ENCODE data around the gene SLC37A1.

Gene SLC37A1

DNA sequence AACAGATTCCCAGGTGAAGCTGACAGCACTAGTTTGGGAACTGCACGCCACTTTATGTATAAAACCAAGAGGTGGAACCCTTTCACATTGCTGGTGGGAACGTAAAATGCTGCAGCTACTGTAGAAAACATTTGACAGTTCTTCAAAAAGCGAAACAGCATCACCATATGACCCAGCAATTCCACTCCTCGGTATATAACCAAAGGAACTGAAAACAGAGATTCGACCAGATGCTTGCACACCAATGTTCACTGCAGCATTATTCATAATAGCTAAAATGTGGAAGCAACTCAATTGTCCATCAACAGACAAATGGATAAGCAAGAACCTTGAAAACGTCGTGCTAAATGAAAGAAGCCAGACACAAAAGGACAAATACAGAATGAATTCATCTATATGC lies 35.1 kb upstream of the SLC37A1 start:
- no peak for DNase-seq (ENCODE audit: low read depth in 2 of 3, low spot score in 2 of 3)

DNA sequence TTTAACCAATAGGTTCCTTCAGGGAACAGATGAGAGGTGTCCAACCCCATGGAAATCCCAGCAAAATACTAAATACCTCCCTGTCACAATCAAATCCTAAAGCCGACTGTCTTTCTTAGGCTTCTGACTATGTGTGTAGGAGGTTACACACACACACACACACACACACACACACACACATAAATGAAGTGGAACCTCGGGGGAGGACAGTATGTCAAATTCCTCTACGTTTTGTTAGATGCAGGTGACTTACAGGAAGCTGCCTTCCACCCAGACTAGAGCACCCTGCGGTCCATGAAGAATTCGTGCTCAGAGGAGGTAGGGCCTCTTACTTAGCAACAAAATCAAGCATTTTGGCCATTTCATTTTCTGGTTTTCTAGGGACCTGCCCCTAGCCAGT lies 34.1 kb upstream of the SLC37A1 start:
- DNase-seq (ENCODE audit: low read depth in 2 of 3, low spot score in 2 of 3) = no peak

DNA sequence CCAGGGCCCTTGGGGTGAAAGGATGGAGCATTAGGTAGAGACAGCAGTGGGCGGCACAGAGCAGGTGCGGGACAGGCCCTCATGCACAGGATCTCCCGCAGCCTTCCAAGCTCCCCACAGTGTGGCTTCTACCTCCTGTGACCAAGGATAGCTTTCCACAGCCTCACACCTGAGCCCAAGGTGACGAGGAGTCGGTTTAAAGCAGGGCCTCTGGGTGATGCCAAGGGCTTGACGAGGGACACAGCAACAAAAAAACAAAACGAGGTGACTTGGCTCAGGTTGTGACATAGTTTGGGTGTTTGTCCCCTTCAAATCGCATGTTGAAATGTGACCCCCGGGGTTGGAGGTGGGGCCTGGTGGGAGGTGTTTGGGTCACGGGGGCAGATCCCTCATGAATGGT lies 32.9 kb upstream of the SLC37A1 start:
- no peak for DNase-seq (ENCODE audit: low read depth in 2 of 3, low spot score in 2 of 3)

DNA sequence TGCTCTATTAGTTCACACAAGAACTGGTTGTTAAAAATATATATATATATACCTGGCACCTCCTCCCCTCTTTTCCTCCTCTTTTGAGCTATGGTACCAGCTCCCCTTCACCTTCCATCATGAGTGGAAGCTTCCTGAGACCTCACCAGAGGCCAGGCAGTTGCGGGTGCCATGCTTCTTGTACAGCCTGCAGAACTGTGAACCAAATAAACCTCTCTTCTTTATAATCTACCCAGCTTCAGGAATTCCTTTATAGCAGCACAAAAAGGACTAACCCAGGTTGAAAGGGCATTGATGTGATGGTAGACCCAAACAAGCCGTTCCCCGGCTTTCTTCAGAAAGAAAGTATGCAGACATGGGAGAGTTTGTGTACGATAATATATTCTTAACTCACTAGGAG lies 32.5 kb upstream of the SLC37A1 start:
- DNase-seq (ENCODE audit: low read depth in 2 of 3, low spot score in 2 of 3) = no peak

DNA sequence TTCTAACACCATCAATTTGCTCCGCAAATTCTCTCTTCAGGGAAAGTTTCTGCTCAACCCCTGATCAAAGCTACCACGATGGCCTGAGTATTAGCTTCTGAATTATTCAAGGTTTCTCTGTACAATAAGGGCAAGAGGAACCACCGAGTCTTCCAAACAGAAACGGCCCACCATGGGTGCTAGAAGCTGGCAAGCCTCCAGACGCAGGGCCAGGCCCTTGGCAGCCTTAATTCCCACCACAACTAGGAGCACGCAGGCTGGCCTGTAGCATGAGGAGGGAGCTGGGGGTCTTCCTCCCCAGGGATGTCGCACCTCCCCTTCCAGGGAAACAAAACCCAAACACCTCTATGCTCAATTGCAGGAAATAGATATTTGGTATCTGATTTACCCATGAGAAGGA lies 28.7 kb upstream of the SLC37A1 start:
- no peak for DNase-seq (ENCODE audit: low read depth in 2 of 3, low spot score in 2 of 3)

DNA sequence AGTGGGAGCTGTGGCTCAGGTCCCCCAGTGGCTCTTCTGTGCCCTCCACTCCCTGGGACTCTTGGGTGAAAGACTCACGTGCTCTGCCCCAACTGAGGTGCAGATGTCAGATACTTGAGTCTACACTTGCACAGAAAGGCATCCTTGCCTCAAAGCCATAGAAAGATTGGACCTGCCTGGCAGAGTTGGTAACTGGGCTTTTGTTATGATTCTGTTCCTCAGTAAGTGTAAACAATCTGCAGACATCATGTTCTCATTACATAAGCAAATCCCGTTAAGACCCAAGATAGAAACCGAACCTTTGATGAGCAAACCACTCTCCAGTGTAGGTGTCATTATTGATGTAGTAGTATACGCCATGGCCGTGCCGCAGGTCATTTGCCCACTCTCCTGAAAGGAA lies 27.6 kb upstream of the SLC37A1 start:
- no peak for DNase-seq (ENCODE audit: low read depth in 2 of 3, low spot score in 2 of 3)

DNA sequence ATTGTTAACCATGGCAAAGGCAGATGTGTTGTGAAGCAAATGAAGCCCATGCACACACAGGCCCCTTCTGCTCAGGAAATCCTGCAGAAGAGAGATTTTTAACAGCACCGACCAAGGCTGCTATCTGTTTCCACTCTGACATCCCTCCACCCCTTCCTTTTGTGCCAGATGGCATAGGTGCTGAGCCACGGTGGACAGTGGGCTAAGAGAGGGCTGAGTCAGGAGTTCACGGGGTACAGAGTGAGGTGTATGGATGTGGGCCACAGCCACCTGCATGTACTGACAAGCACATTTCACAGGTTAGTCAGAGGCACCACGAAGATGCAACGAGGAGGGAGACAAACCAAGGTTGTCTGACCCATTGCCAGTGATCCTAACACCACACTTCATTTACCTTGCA lies 27.1 kb upstream of the SLC37A1 start:
- no peak for DNase-seq (ENCODE audit: low read depth in 2 of 3, low spot score in 2 of 3)

DNA sequence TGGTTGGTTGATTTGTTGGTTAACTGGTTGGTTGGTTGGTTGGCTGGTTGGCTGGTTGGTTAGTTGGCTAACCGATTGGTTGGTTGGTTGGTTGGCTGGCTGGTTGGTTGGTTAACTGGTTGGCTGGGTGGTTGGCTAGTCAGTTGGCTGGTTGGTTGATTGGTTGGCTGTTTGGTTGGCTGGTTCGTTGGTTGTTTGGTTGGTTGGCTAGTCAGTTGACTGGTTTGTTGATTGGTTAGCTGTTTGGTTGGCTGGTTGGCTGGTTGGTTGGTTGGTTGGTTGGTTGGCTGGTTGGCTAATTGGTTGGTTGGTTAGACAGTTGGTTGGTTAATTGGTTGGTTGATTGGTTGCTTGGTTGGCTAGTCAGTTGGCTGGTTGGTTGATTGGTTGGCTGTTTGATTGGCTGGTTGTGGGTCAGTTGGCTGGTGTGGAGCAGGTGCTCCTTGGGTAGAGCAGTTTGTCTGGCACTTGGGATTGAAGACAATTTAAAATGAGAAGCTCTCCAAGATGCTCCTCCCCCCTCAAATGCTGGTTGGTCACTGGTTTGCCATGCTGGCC lies 24.6 kb upstream of the SLC37A1 start:
- no peak for DNase-seq (ENCODE audit: low read depth in 2 of 3, low spot score in 2 of 3)

DNA sequence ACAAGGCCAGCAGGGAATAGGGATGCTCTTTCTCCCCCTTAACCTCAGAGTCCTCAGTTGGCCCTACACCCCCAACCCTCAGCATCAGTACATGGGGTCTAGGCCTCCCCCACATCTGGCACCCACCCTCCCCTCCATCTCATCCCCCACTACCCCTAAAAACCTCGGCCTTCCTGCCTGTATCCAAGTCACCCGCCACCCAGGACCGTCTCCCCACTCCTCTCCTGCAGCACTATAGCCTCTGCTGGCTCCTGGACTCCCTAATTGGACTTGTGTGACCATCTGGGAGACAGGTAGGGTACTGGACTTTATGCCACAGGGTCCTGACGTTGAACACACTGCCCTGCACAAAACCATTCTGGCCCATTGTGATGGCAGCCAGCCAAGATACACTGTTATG lies 23.7 kb upstream of the SLC37A1 start:
- no peak for DNase-seq (ENCODE audit: low read depth in 2 of 3, low spot score in 2 of 3)

DNA sequence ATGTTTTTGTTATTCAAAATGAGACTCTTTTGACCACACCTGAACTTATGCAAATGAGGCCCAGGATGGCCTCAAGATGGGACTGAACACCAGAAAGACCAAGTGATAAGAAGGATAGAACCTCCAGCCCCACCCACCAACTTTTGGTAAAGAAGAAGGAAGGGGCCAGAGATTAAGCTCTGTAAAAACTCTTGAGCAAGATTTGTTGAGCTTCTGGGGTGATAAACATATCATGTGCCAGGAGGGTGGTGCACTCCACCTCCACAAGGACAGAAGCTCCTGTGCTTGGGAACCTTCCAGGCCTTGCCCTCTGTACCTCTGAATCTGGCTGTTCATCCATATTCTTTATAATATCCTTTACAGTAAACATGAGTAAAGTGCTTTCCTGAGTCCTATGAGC lies 22.9 kb upstream of the SLC37A1 start:
- no peak for DNase-seq (ENCODE audit: low read depth in 2 of 3, low spot score in 2 of 3)

DNA sequence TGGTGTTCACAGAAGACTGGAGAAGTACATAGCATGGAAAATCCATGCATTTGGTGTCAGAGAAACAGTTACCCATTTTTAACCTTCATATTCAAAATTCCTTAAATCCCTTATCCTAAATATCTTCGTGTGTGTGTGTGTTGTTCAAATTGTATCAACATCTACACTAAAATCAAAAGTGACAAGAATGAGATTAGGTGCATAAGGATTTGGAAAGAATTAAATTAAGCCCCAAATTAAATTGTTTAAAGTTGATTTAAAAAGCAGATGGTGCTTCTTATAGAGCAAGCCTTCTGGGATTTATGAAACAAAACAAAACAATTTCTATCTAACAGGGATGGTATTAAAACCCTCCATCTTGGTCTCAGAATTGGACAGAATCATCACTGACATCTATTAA lies 22.3 kb upstream of the SLC37A1 start:
- DNase-seq (ENCODE audit: low read depth in 2 of 3, low spot score in 2 of 3) = no peak

DNA sequence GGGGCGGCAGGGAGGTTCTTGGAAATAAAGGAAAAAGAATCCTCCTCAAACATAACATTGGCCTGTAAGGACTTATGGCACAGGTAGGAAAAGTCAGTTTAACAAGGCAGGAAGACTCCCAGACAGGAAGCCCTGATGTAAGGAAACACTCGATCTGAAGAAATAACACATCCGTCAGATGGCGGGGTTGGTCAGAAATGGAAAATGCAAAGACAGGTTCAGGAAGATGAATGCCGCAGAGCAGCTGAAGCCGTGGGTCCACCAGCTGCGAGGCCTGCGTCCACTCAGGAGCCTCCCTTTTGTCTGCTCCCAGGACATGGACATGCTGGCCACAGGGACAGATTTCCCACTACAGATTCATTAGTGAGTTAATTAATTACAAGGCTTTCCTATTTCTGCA lies 21.5 kb upstream of the SLC37A1 start:
- no peak for DNase-seq (ENCODE audit: low read depth in 2 of 3, low spot score in 2 of 3)

DNA sequence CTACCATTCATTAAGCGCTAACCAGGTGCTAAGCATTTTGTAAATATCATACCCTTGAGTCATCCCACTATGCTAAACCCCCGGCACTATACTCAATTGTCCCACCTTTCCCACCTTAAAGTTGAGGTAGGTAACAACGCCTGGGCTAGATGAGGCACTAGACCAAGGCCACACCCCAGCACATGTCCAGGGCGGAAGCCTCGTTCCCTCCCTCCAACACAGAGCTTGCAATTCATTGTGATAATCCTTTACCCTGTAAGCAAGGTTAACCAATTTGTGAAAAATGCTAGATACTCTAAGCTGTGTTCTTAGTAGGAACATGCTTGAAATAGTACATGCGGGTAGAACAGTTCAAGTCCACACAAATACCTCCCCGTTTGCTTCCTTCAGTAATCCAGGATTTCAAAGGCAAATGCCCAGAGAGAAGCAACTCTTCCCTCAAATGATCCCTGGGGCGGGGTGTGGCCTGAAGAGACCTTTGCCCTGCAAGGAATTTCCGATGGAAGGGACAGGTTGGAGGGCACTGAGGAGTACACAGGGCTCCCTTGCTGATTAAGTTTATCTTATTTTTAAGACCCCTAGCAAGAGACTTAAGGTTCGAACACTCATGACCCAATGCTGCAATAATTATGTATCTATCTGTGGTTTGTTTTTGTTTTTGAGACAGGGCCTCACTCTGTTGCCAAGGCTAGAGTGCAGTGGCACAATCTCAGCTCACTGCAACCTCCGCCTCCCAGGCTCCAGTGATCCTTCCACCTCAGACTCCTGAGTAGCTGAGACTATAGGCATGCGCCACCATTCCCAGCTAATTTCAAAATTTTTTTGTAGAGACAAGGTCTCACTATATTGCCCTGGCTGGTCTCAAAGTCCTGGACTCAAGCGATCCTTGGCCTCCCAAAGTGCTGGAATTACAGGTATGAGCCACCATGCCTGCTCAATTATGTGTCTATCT lies 20.3 kb upstream of the SLC37A1 start:
- no peak for DNase-seq (ENCODE audit: low read depth in 2 of 3, low spot score in 2 of 3)

DNA sequence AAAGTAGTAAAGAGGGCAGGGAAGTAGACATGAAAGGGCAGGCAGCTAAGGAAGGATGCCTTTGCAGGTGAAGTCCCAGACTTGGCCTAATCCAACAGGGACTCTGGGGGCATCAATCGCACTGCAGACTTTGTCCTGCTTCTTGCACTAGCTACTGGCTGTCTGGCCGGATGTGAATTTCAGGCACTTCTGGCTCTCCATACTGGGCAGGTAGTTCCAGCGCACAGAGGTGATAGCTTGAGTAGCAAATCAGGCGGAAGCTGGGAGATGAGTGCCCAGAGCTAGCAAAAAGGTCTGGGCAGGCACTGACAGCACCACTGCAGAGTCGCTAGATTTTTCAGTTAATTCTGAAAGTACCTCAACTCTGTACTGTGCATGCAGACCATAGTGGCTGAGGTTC lies 18.6 kb upstream of the SLC37A1 start:
- DNase-seq (ENCODE audit: low read depth in 2 of 3, low spot score in 2 of 3) = no peak

DNA sequence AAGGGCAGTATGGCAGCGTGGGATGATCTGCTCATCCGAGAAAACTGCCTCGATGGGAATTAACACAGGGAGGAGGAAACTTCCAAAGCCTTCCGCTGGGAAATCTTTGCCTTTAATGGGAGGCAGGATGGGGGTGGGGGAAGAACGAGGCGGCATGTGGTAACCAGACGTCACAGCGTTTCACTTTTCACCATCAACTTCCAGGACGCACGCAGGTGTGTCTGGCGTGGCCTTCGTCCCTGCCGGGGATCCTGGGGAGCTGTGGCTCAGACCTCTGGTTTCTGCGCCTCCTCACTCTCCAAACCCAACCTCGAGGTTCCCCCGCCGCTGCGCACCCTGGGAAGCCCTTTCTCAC lies 17.9 kb upstream of the SLC37A1 start:
- DNase-seq (ENCODE audit: low read depth in 2 of 3, low spot score in 2 of 3) = no peak

DNA sequence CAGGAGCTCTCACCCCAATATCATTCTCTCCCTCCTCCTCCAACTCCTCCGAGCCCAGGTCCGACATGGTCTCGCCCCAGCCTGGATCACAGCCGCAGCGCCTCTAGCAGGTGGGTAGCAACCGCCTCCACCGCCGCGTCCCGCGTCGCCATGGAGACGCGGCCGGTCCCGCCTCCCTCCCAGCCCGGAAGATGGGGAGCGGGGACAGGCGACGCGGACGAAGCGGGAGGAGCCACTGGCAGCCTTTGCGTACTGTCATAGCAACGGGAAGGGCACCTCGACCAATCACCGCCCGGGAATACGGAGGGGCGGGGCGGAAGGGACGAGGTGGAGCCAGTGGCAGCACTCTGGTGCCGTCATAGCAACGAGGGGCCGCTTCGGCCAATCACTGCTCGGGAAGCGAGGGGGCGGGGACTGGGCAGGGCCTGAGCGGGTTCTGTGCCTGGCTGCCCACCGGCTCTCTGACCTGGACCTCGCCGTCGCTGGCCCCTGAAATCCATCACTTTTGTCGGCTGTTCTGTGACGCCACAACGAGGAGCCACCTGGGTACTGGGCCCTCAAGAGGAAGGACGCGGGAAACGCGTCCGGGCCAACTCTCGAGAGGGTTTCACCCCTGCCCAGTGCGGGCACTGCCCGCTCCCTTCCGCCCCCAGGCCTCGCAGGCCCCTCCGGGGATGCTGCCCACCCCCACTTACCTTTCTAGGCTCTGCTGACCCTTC lies 17.4 kb upstream of the SLC37A1 start, which contains the start of gene RSPH1:
Gene RSPH1, minus strand, starts transcription at position 105 of the 719 bp plus-strand sequence. Its CDS starts 38 bp downstream, at position 67.
- DNase-seq (ENCODE audit: low read depth in 2 of 3, low spot score in 2 of 3) = peak; percentile 88 to 98 (median 95)

DNA sequence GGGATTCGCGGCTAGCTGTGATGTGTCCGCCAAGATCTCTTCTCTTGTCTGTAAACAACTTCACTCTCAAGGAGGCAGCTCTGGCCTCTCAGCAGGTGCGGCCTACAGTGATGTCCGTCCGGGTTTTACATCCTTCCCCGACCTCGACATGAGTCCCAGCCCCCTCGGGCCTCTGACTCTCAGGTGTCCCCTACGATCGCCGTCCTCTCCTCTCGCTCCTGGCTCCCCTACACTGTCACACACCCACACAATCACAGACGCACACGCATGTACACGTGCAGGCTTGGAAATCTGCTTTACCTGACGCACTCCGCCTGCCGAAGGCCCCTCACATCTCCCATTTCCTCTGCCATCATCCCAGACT lies 16.8 kb upstream of the SLC37A1 start:
- no peak for DNase-seq (ENCODE audit: low read depth in 2 of 3, low spot score in 2 of 3)

DNA sequence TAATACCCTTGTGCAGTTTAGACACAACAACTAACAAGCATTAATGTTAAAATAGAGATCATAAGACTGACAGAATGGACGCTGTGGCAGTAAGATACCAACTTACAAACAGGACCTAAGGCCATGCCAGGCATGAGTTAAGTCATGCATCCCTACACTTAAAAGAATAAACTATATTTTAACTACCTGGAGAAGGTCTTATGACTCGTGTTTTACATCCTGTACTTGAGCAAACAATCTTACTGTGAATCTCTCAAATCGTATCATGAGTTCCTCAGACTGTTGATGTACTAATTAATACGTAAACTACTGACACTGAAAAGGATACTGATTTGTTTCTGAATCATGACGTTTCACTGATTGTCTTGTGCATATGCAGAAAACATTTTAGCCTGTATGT lies 15.6 kb upstream of the SLC37A1 start:
- DNase-seq (ENCODE audit: low read depth in 2 of 3, low spot score in 2 of 3) = no peak

DNA sequence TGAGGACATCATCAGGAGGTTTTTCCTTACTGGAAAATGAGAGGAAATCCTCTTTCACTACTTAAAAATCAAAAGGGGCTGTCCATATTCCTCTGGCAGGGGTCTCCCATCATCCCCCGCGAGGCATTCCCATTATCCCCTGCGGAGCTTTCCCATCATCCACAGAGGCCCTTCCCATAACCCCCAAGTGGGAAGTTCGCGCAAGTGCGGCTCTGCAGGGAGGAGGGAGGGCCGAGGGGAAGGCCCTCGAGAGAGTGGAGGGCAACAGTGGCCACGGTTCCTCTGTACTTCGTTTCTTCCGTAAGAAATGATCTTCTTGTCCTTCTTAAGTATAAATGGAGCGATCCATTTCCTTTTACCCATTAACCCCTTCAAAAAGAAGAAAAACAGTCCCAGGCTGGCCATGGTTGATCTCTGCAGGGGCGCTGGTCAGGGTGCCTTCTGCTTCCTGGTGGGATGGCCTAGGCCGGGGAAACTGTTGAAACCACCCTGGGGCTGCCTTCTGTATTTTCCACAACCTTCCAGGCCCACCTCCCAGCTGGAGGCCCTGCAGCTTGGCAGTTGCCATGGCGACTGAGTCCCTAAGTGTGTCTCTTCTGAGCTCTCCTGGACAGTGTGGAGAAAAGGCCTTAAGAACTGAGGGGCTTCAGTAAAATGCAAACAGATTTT lies 14.1 kb upstream of the SLC37A1 start:
- DNase-seq (ENCODE audit: low read depth in 2 of 3, low spot score in 2 of 3) = no peak

DNA sequence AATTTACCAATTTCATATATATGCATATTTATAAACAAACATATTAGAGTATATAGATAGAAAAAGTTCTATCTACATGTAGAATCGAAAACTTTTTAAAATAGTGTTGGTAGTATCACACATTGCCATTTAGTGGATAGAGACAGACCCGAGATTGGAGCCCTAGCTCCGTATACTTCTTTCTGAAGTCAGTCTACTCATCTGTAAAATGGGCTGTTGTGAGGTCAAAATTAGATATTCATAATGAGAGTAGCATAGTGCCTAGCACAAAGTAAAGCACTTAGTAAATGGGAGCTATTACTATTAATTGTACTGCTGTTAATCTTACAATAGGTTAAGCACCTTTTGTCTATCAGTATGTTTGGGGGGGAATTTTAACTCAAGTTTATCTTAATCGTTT lies 13.4 kb upstream of the SLC37A1 start:
- no peak for DNase-seq (ENCODE audit: low read depth in 2 of 3, low spot score in 2 of 3)

DNA sequence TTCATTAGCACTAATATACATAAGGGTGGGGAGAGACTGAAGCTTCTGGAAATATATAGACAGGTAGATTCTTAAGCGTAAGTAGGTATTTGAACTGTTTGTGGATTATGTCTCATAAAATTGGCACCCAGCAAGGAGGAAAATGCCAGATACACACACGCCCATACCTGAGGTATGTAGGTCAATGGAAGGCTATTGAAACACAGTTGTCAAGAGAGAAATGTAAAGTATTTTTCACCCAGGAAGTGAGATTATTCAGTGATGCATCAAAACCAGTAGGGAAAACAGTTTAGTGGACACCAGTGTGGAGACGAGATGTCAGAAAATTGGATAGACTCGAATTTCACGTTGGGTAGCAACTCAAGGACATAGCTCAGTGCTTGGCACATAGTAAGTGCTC lies 12.9 kb upstream of the SLC37A1 start:
- DNase-seq (ENCODE audit: low read depth in 2 of 3, low spot score in 2 of 3) = no peak

DNA sequence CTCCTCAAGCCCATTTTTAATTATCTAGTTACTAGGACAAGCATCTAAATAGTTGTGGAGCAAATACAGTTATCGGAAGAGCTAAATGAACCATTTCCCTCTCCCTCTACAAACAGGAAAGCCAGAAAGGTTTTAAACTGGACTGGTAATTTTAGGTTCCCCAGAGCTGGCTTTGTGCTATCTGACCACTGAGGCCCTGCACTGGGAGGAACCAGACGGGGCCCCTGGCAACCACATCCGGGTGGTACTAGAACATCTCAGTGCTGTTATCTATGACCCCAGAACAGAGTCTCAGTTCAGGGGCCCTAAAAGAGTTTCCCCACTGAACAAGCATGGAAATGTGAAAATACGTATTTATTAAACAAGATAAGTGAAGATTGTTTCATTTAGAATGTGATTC lies 9.9 kb upstream of the SLC37A1 start:
- DNase-seq (ENCODE audit: low read depth in 2 of 3, low spot score in 2 of 3) = no peak
